T-cell (primary cell): ENCODE data around the gene BBIP1. TPM values are rescaled to one million over a fixed set of nuclear protein-coding genes. Genes with fewer than 3 reads are reported as not detected.
A peak's percentile ranks its signal among the peaks of the same experiment; 100 is the strongest.

Source experiments
- ATAC-seq, 4 experiments: fragments of 200-7000 bp in 3 of 4; fragments of 150-1000 bp in 1 of 4; cut with Tn5 transposase; replicated peaks in 1 of 4; 1 replicate in 3 of 4; 2 replicates in 1 of 4; pipeline ENCODE4 v1.10.0; 2021; ENCODE audit warnings: moderate library complexity in 3 of 4, mild to moderate bottlenecking in 2 of 4, moderate number of reproducible peaks in 1 of 4
- CTCF ChIA-PET, 2 donors: fragments of 300-600 bp; sonication (Branson Sonifier 250); formaldehyde crosslinking; loops; one replicate each; lab custom pipeline; 2022; ENCODE audit warnings: antibody characterized with exemption in 2 of 2; lab: Charles Lee
- POLR2A ChIA-PET, 2 donors: fragments of 300-600 bp; sonication (Branson Sonifier 250); formaldehyde crosslinking; loops; one replicate each; lab custom pipeline; 2022; ENCODE audit warnings: antibody characterized with exemption in 2 of 2; lab: Charles Lee
- DNase-seq, 35 experiments: peaks; one replicate each; pipeline versions ENCODE4 v3.0.0 to v3.0.0-alpha.2; 2013 to 2023
- H3K27ac ChIP-seq: one replicate; pipeline ENCODE4 v1.5.1; 2013; ENCODE audit warnings: low read length
- H3K27me3 ChIP-seq, 2 experiments: replicated peaks in 1 of 2; 1 replicate in 1 of 2; 2 replicates in 1 of 2; pipeline versions ENCODE4 v1.6.1 to v1.7.0; 2013; ENCODE audit warnings: low read length in 1 of 2, mixed read lengths in 1 of 2; ENCODE audit not compliant: control insufficient read depth in 2 of 2, insufficient read depth in 2 of 2; ENCODE audit errors: extremely low read depth in 1 of 2
- H3K36me3 ChIP-seq, 2 donors: 1 replicate in 1 of 2; 2 replicates in 1 of 2; pipeline versions ENCODE4 v1.6.1 to v1.7.0; 2013; ENCODE audit warnings: low read length in 1 of 2; ENCODE audit not compliant: control insufficient read depth in 2 of 2, insufficient read depth in 1 of 2; ENCODE audit errors: extremely low read depth in 1 of 2
- H3K4me1 ChIP-seq, 2 experiments: 1 replicate in 1 of 2; 2 replicates in 1 of 2; pipeline versions ENCODE4 v1.6.1 to v1.7.0; 2013; ENCODE audit warnings: low read length in 2 of 2, mixed read lengths in 1 of 2; ENCODE audit not compliant: insufficient read depth in 2 of 2, control insufficient read depth in 1 of 2; ENCODE audit errors: extremely low read depth in 1 of 2
- H3K4me3 ChIP-seq, 2 donors: 1 replicate in 1 of 2; 2 replicates in 1 of 2; pipeline versions ENCODE4 v1.5.1 to v1.7.0; 2013; ENCODE audit warnings: mild to moderate bottlenecking in 2 of 2, low read length in 1 of 2, moderate library complexity in 1 of 2; ENCODE audit not compliant: control insufficient read depth in 1 of 2; ENCODE audit errors: extremely low read depth in 1 of 2
- H3K9me3 ChIP-seq: 2 replicates; pipeline ENCODE4 v1.7.0; 2013
- H3K27ac Mint-ChIP-seq, 2 donors: one replicate each; pipeline ENCODE4 v1.8.0; 2020 to 2021; ENCODE audit warnings: mild to moderate bottlenecking in 2 of 2, mixed read lengths in 2 of 2
- H3K27me3 Mint-ChIP-seq, 2 donors: one replicate each; pipeline ENCODE4 v1.8.0; 2021 to 2022; ENCODE audit warnings: mixed read lengths in 2 of 2
- H3K36me3 Mint-ChIP-seq: one replicate; pipeline ENCODE4 v1.8.0; 2021; ENCODE audit warnings: mixed read lengths
- H3K4me1 Mint-ChIP-seq, 3 donors: one replicate each; pipeline ENCODE4 v1.8.0; 2020 to 2022; ENCODE audit warnings: mixed read lengths in 3 of 3, mild to moderate bottlenecking in 1 of 3
- H3K4me3 Mint-ChIP-seq, 3 donors: one replicate each; pipeline ENCODE4 v1.8.0; 2020 to 2022; ENCODE audit warnings: mild to moderate bottlenecking in 3 of 3, mixed read lengths in 3 of 3, moderate library complexity in 3 of 3
- H3K9me3 Mint-ChIP-seq, 3 donors: one replicate each; pipeline ENCODE4 v1.8.0; 2020 to 2022; ENCODE audit warnings: mixed read lengths in 3 of 3
- WGBS: methylation state at CpG from one replicate; pipeline ENCODE4 v1.1.5; 2013; ENCODE audit warnings: missing lambda C conversion rate; ENCODE audit not compliant: insufficient coverage; 5-methylcytosine and 5-hydroxymethylcytosine counted together
- total RNA-seq, 35 experiments: library from RNA in 6 of 35; stranded (reverse) in 6 of 35; fragments of 120-200 nt in 1 of 35; gene quantifications; one replicate each; pipeline versions ENCODE4 v1.2.1 to v1.2.4 and lab custom pipeline; 2013 to 2026

BBIP1 gene
- total RNA-seq, 5 donors from 2014 or later (not counting 1 experiment from before 2014, with no cell fraction given), result 28.6 to 36.6 (median 32.0) TPM

DNA sequence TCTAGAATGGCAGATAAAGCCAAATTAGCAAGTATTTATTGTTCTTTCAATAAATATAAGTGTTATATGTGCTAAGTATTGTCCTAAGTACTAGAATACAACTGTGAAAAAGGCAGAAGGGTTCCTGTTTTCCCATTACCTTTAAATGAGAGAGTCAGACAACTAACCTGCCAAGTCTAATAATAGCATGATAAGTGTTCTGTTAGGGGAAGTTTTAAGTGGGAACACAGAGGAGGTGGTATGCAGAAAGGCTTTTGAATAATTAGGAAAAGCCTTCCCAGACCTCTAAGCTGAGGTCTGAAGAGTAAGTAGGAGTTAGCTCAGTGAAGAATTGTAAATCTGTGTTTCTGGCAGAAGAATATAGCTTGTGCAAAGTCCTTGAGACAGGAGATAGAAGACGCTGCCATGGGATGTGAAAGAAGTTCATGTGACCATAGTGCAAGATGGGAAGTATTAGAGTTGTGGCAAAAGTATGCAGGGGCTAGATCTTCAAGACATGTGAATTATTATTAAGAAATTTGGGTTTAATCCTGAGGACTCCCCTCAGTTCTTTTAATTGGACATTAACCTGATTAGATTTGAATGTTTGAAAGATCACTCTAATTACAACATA lies 12.9 kb upstream of the BBIP1 start:
- Mint-ChIP-seq H3K27ac (no peak overlapping the region), H3K36me3 (peaks cover 5% of the 10 kb centered on the region), H3K4me3 (no peak overlapping the region), H3K27me3 (no peaks in the 10 kb centered on the region), H3K9me3 (no peaks in the 10 kb centered on the region), H3K4me1 (peaks cover 36 to 39% (median 38%) of the 10 kb centered on the region in 3 donors)
- DNase-seq (no peak), ATAC-seq (no peak)
- H3K27me3 ChIP-seq, result no peaks in the 10 kb centered on the region
- POLR2A ChIA-PET, result no interaction called here
- H3K4me1 ChIP-seq, result peaks cover 6 to 9% of the 10 kb centered on the region in 2 experiments
- H3K4me3 ChIP-seq, result no peak overlapping the region
- no peak overlapping the region for H3K27ac ChIP-seq
- no peaks in the 10 kb centered on the region for H3K9me3 ChIP-seq
- WGBS, result 100% methylated on average over 1 of the region's 1 CpG
- H3K36me3 ChIP-seq, result no peaks in the 10 kb centered on the region
- CTCF ChIA-PET, result no interaction called here

GRCh38 chr10:110927461-110927860 lies 8.5 kb upstream of the BBIP1 start:
- CTCF ChIA-PET, result interaction anchor here (0.5 to 1.9 kb wide), 4 partner anchors 9 to 370 kb away, joined by 3 to 14 read pairs (median 4); partner anchors contain the start of gene BBIP1 (in 1 of the 2)
- Mint-ChIP-seq H3K4me3 (no peak overlapping the region), H3K27me3 (no peaks in the 10 kb centered on the region), H3K27ac (no peak overlapping the region), H3K9me3 (no peaks in the 10 kb centered on the region), H3K36me3 (peaks cover 10% of the 10 kb centered on the region), H3K4me1 (peaks cover 45 to 46% (median 46%) of the 10 kb centered on the region in 3 donors)
- no CpG with 5 or more reads among the region's 2 CpGs for WGBS
- Histone ChIP-seq H3K36me3 (no peaks in the 10 kb centered on the region), H3K27ac (no peak overlapping the region), H3K4me1 (peaks cover 3 to 13% of the 10 kb centered on the region in 2 experiments), H3K27me3 (no peaks in the 10 kb centered on the region), H3K4me3 (no peak overlapping the region), H3K9me3 (no peaks in the 10 kb centered on the region)
- DNase-seq (no peak), ATAC-seq (no peak)
- POLR2A ChIA-PET, result interaction anchor here (0.5 to 0.6 kb wide), 2 partner anchors 26 to 826 kb away, joined by 3 to 7 read pairs; no protein-coding TSS in a partner anchor

- CTCF ChIA-PET, result interaction anchor here (0.6 to 0.7 kb wide), 2 partner anchors 356 to 417 kb away, joined by 3 to 13 read pairs; no protein-coding TSS in a partner anchor
- Mint-ChIP-seq H3K4me3 (no peak overlapping the region), H3K27ac (no peak overlapping the region), H3K27me3 (no peaks in the 10 kb centered on the region), H3K36me3 (peaks cover 10% of the 10 kb centered on the region), H3K9me3 (no peaks in the 10 kb centered on the region), H3K4me1 (peaks cover 59 to 64% (median 64%) of the 10 kb centered on the region in 3 donors)
- Histone ChIP-seq H3K36me3 (no peaks in the 10 kb centered on the region), H3K9me3 (no peaks in the 10 kb centered on the region), H3K27ac (no peak overlapping the region), H3K27me3 (no peaks in the 10 kb centered on the region), H3K4me1 (peaks cover 6 to 22% of the 10 kb centered on the region in 2 experiments), H3K4me3 (no peak overlapping the region)
- POLR2A ChIA-PET, result no interaction called here
- no CpG with 5 or more reads among the region's 2 CpGs for WGBS
- DNase-seq, result no peak
- no peak for ATAC-seq
Observed at GRCh38 chr10:110923856-110924493, 5.0 kb upstream of the BBIP1 start.

- Histone ChIP-seq H3K4me1 (peaks cover 6 to 21% of the 10 kb centered on the region in 2 experiments), H3K27ac (peak overlapping the region; percentile 55), H3K9me3 (no peaks in the 10 kb centered on the region), H3K4me3 (peak overlapping the region; percentile 77 to 81), H3K36me3 (peaks cover 2 to 4% of the 10 kb centered on the region in 2 donors), H3K27me3 (no peaks in the 10 kb centered on the region)
- Mint-ChIP-seq H3K27ac (peak overlapping the region; percentile 84 to 92), H3K4me1 (peaks cover 48 to 61% (median 61%) of the 10 kb centered on the region in 3 donors), H3K4me3 (peak overlapping the region; percentile 87 to 99 (median 98)), H3K9me3 (no peaks in the 10 kb centered on the region), H3K27me3 (no peaks in the 10 kb centered on the region), H3K36me3 (peaks cover 11% of the 10 kb centered on the region)
- 0% methylated on average over 9 of the region's 44 CpGs for WGBS
- ATAC-seq (no peak), DNase-seq (peak in 10 of 35 experiments; percentile 3 to 41 (median 10))
- ChIA-PET CTCF (interaction anchor here in 1 of 2 donors (1.0 kb wide), 1 partner anchor 25 kb away, joined by 3 read pairs; no protein-coding TSS in a partner anchor), POLR2A (interaction anchor here (0.6 to 3.8 kb wide), 2 partner anchors 23 to 324 kb away, joined by 9 to 29 read pairs; no protein-coding TSS in a partner anchor)
Observed at GRCh38 chr10:110919971-110920881, 1.2 kb upstream of the BBIP1 start.

- peaks cover 6 to 21% of the 10 kb centered on the region in 2 experiments for H3K4me1 ChIP-seq
- under 1% methylated on average over 44 of the region's 61 CpGs for WGBS
- ChIA-PET POLR2A (interaction anchor here (0.6 to 3.8 kb wide), 14 partner anchors 9 to 712 kb away, joined by 3 to 29 read pairs (median 4); partner anchors contain the start of gene MXI1 (in 1 of the 2)), CTCF (interaction anchor here in 1 of 2 donors (0.6 to 2.1 kb wide), 13 partner anchors 8 to 731 kb away, joined by 3 to 20 read pairs (median 4); no protein-coding TSS in a partner anchor)
- peak within 1 kb of the TSS; percentile 81 for H3K4me3 ChIP-seq
- H3K9me3 ChIP-seq, result no peaks in the 10 kb centered on the region
- DNase-seq, result peak in 32 of 35 experiments; percentile 94 to 100 (median 98)
- Mint-ChIP-seq H3K9me3 (no peaks in the 10 kb centered on the region), H3K4me3 (peak within 1 kb of the TSS; percentile 98 to 99 (median 99)), H3K36me3 (peaks cover 11% of the 10 kb centered on the region), H3K4me1 (peaks cover 48 to 61% (median 61%) of the 10 kb centered on the region in 3 donors), H3K27me3 (no peaks in the 10 kb centered on the region), H3K27ac (peak within 1 kb of the TSS; percentile 99 to 100)
- peaks cover 4 to 5% of the 10 kb centered on the region in 2 donors for H3K36me3 ChIP-seq
- no peaks in the 10 kb centered on the region for H3K27me3 ChIP-seq
- peak; percentile 41 to 95 (median 94) for ATAC-seq
- peak within 1 kb of the TSS; percentile 97 for H3K27ac ChIP-seq
Observed at GRCh38 chr10:110919349-110919931, 460 bp upstream of the BBIP1 start, which contains the start of gene SHOC2. Gene SHOC2, plus strand, starts transcription at chr10:110919604. Its CDS starts 44,755 bp downstream, at chr10:110964359.
